Natural killer cell (primary cell): Measurements from ENCODE around the gene ZNF281. TPM values are rescaled to one million over a fixed set of nuclear protein-coding genes. Genes with fewer than 3 reads are reported as not detected.

Experiments
- ATAC-seq, 3 donors: fragments of 150-1000 bp in 2 of 3; fragments of 200-7000 bp in 1 of 3; cut with Tn5 transposase; 1 replicate in 1 of 3; 2 replicates in 2 of 3; pipeline ENCODE4 v1.10.0; 2021; ENCODE audit warnings: mild to moderate bottlenecking in 2 of 3, moderate library complexity in 2 of 3
- DNase-seq, 2 donors: peaks; one replicate each; pipeline versions ENCODE4 v3.0.0 to v3.0.0-alpha.2; 2013 to 2021; ENCODE audit warnings: mixed read lengths in 1 of 2
- H3K27ac ChIP-seq: one replicate; pipeline ENCODE4 v1.5.1; 2013; ENCODE audit warnings: mild to moderate bottlenecking, low read length
- H3K27me3 ChIP-seq: one replicate; pipeline ENCODE4 v1.6.1; 2013; ENCODE audit warnings: low read length; ENCODE audit not compliant: control insufficient read depth, insufficient read depth
- H3K36me3 ChIP-seq: one replicate; pipeline ENCODE4 v1.6.1; 2013; ENCODE audit warnings: low read length; ENCODE audit not compliant: control insufficient read depth, insufficient read depth
- H3K4me1 ChIP-seq: one replicate; pipeline ENCODE4 v1.6.1; 2013; ENCODE audit warnings: low read length; ENCODE audit not compliant: control insufficient read depth, insufficient read depth
- H3K4me3 ChIP-seq: one replicate; pipeline ENCODE4 v1.5.1; 2013; ENCODE audit warnings: low read length
- H3K9me3 ChIP-seq: one replicate; pipeline ENCODE4 v1.6.1; 2013; ENCODE audit warnings: low read length; ENCODE audit not compliant: control insufficient read depth, insufficient read depth
- H3K27ac Mint-ChIP-seq, 2 donors: one replicate each; pipeline ENCODE4 v1.8.0; 2022; ENCODE audit warnings: mild to moderate bottlenecking in 2 of 2, mixed read lengths in 2 of 2, moderate library complexity in 1 of 2
- H3K27me3 Mint-ChIP-seq, 2 donors: one replicate each; pipeline ENCODE4 v1.8.0; 2022; ENCODE audit warnings: low read depth in 2 of 2, mixed read lengths in 2 of 2
- H3K36me3 Mint-ChIP-seq: one replicate; pipeline ENCODE4 v1.8.0; 2022; ENCODE audit warnings: mixed read lengths
- H3K4me1 Mint-ChIP-seq, 2 donors: one replicate each; pipeline ENCODE4 v1.8.0; 2022; ENCODE audit warnings: mixed read lengths in 2 of 2
- H3K4me3 Mint-ChIP-seq: one replicate; pipeline ENCODE4 v1.8.0; 2022; ENCODE audit warnings: mild to moderate bottlenecking, moderate library complexity, mixed read lengths
- H3K9me3 Mint-ChIP-seq, 2 donors: one replicate each; pipeline ENCODE4 v1.8.0; 2022; ENCODE audit warnings: mixed read lengths in 2 of 2
- CTCF ChIP-seq: fragments of 200-600 bp; IDR thresholded peaks from one replicate; pipeline ENCODE4 v1.8.0; 2022; ENCODE audit warnings: antibody characterized with exemption
- WGBS: methylation state at CpG from one replicate; pipeline ENCODE4 v1.1.7; 2013; ENCODE audit warnings: missing lambda C conversion rate; ENCODE audit not compliant: insufficient coverage; 5-methylcytosine and 5-hydroxymethylcytosine counted together
- intact Hi-C: fragments of 100-400 bp; cut with micrococcal nuclease; formaldehyde crosslinking; loops from one replicate; pipeline ENCODE4 v1.14.2; 2022
- total RNA-seq, 4 donors: library from RNA; stranded (reverse); fragments of 120-200 nt in 1 of 4; gene quantifications; one replicate each; pipeline versions ENCODE4 v1.2.3 to v1.2.4, GENCODE V29; 2013 to 2022

Gene ZNF281
- total RNA-seq, 3 donors from 2014 or later (not counting 1 experiment from before 2014, with no cell fraction given): 25.6 to 35.4 (median 33.8) TPM

- Mint-ChIP-seq H3K27ac (no peak overlapping the region), H3K4me1 (no peaks in the 10 kb centered on the region), H3K27me3 (peaks cover 0 to 7% of the 10 kb centered on the region in 2 donors), H3K9me3 (no peaks in the 10 kb centered on the region), H3K36me3 (no peaks in the 10 kb centered on the region), H3K4me3 (no peak overlapping the region)
- H3K27ac ChIP-seq: no peak overlapping the region
- no peak for TF ChIP-seq CTCF
- ATAC-seq: no peak
- H3K27me3 ChIP-seq: no peaks in the 10 kb centered on the region
- 83% methylated on average over 4 of the region's 5 CpGs for WGBS
- no peaks in the 10 kb centered on the region for H3K9me3 ChIP-seq
- intact Hi-C loops: no loop called here
- H3K4me3 ChIP-seq: no peak overlapping the region
- peaks cover 2% of the 10 kb centered on the region for H3K36me3 ChIP-seq
- no peaks in the 10 kb centered on the region for H3K4me1 ChIP-seq
- no peak for DNase-seq
These were observed 43.1 kb downstream of the ZNF281 start for GRCh38 chr1:200366577-200367253.

- Mint-ChIP-seq H3K27me3 (peaks cover 0 to 7% of the 10 kb centered on the region in 2 donors), H3K9me3 (no peaks in the 10 kb centered on the region), H3K27ac (no peak overlapping the region), H3K4me1 (no peaks in the 10 kb centered on the region), H3K4me3 (no peak overlapping the region), H3K36me3 (no peaks in the 10 kb centered on the region)
- no peak for DNase-seq
- no peaks in the 10 kb centered on the region for H3K4me1 ChIP-seq
- TF ChIP-seq CTCF: no peak
- no peaks in the 10 kb centered on the region for H3K27me3 ChIP-seq
- H3K36me3 ChIP-seq: peaks cover 2% of the 10 kb centered on the region
- intact Hi-C loops: no loop called here
- no peak overlapping the region for H3K4me3 ChIP-seq
- 92% methylated on average over 2 of the region's 2 CpGs for WGBS
- ATAC-seq: no peak
- no peak overlapping the region for H3K27ac ChIP-seq
- no peaks in the 10 kb centered on the region for H3K9me3 ChIP-seq
These were observed 43.9 kb downstream of the ZNF281 start for GRCh38 chr1:200365897-200366426.

GRCh38 chr1:200364831-200365230 is 45.0 kb downstream of the ZNF281 start:
- Mint-ChIP-seq H3K4me3 (no peak overlapping the region), H3K9me3 (no peaks in the 10 kb centered on the region), H3K36me3 (no peaks in the 10 kb centered on the region), H3K27me3 (peaks cover 0 to 7% of the 10 kb centered on the region in 2 donors), H3K4me1 (no peaks in the 10 kb centered on the region), H3K27ac (no peak overlapping the region)
- WGBS: 95% methylated on average over 5 of the region's 5 CpGs
- H3K4me1 ChIP-seq: no peaks in the 10 kb centered on the region
- ATAC-seq (no peak), DNase-seq (no peak)
- H3K36me3 ChIP-seq: peaks cover 1% of the 10 kb centered on the region
- no peak overlapping the region for H3K27ac ChIP-seq
- no peaks in the 10 kb centered on the region for H3K9me3 ChIP-seq
- no peaks in the 10 kb centered on the region for H3K27me3 ChIP-seq
- no peak for TF ChIP-seq CTCF
- no peak overlapping the region for H3K4me3 ChIP-seq
- intact Hi-C loops: no loop called here
